ENCODE results near the gene NDUFAB1. TPM values are rescaled to one million over a fixed set of nuclear protein-coding genes. Genes with fewer than 3 reads are reported as not detected.
"Not testable (repeated sequence)": the region's sequence is repeated elsewhere in the genome, so short reads cannot be mapped to it uniquely, and the experiment has no call there.

Gene NDUFAB1
- total RNA-seq, 2 donors from 2014 or later = 76.9 to 152 TPM

- Mint-ChIP-seq H3K9me3 (no peaks in the 10 kb centered on the region), H3K27me3 (no peaks in the 10 kb centered on the region), H3K27ac (no peak overlapping the region), H3K4me1 (no peaks in the 10 kb centered on the region), H3K4me3 (no peak overlapping the region), H3K36me3 (ENCODE audit: low read depth) (peaks cover 75% of the 10 kb centered on the region)
- ATAC-seq (replicated peaks) = no peak
Measured at GRCh38 chr16:23552161-23552560, 44.0 kb downstream of the NDUFAB1 start.

- no peak for ATAC-seq (replicated peaks)
- no peaks in the 10 kb centered on the region for H3K27me3 Mint-ChIP-seq
- no peak overlapping the region for H3K27ac Mint-ChIP-seq
- peaks cover 87% of the 10 kb centered on the region for H3K36me3 Mint-ChIP-seq (ENCODE audit: low read depth)
- no peaks in the 10 kb centered on the region for H3K9me3 Mint-ChIP-seq
- no peak overlapping the region for H3K4me3 Mint-ChIP-seq
- H3K4me1 Mint-ChIP-seq = no peaks in the 10 kb centered on the region
Measured at GRCh38 chr16:23549938-23550337, 46.2 kb downstream of the NDUFAB1 start.

GRCh38 chr16:23544436-23544835 is 51.7 kb downstream of the NDUFAB1 start:
- Mint-ChIP-seq H3K9me3 (no peaks in the 10 kb centered on the region), H3K4me1 (no peaks in the 10 kb centered on the region)

GRCh38 chr16:23540817-23541178 is 55.3 kb downstream of the NDUFAB1 start:
- not testable (repeated sequence) for H3K4me3 Mint-ChIP-seq; ATAC-seq (replicated peaks)

More at GRCh38 chr16:23544436-23544835, 51.7 kb downstream of the NDUFAB1 start:
- H3K27me3 Mint-ChIP-seq = no peaks in the 10 kb centered on the region
- no peak for ATAC-seq (replicated peaks)
- H3K4me3 Mint-ChIP-seq = no peak overlapping the region
- H3K27ac Mint-ChIP-seq = no peak overlapping the region
- peaks cover 87% of the 10 kb centered on the region for H3K36me3 Mint-ChIP-seq (ENCODE audit: low read depth)

DNA sequence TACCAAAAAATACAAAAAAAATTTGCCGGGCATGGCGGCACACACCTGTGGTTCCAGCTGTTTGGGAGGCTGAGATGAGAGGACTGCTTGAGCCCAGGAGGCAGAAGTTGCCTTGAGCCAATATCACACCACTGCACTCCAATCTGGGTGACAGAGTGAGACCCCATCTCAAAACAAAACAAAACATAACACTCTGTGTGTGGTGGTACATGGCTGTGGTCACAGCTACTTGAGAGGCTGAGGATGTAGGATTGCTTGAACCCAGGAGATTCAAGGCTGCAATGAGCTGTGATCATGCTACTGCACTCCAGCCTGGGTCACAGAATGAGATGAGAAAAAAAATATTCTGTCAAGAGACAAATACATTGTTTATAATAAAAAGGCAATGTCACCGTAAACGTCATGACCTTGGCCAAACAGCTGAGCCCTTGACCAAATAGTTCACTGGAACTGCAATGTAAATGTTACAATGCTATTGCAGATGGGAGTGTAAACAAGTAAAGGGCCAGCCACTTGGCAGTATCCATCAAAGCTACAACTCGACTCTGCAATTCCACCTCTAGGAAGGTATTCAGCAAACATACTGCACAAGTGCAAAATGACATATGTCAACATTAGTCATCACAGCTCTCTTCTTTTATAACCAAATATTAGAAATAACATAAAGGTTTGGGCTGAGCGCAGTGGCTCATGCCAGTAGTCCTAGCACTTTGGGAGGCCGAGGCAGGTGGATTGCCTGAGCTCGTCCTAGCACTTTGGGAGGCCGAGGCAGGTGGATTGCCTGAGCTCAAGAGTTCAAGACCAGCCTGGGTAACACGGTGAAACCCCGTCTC is 55.9 kb downstream of the NDUFAB1 start:
- no peaks in the 10 kb centered on the region for H3K9me3 Mint-ChIP-seq
- no peak overlapping the region for H3K4me3 Mint-ChIP-seq
- no peaks in the 10 kb centered on the region for H3K4me1 Mint-ChIP-seq
- no peaks in the 10 kb centered on the region for H3K27me3 Mint-ChIP-seq
- peaks cover 71% of the 10 kb centered on the region for H3K36me3 Mint-ChIP-seq (ENCODE audit: low read depth)
- no peak overlapping the region for H3K27ac Mint-ChIP-seq
- ATAC-seq (replicated peaks) = no peak

More at GRCh38 chr16:23540817-23541178, 55.3 kb downstream of the NDUFAB1 start:
- H3K27me3 Mint-ChIP-seq, H3K27ac Mint-ChIP-seq, H3K4me1 Mint-ChIP-seq, H3K9me3 Mint-ChIP-seq: not testable (repeated sequence)
- H3K36me3 Mint-ChIP-seq (ENCODE audit: low read depth) = peaks cover 74% of the 10 kb centered on the region

DNA sequence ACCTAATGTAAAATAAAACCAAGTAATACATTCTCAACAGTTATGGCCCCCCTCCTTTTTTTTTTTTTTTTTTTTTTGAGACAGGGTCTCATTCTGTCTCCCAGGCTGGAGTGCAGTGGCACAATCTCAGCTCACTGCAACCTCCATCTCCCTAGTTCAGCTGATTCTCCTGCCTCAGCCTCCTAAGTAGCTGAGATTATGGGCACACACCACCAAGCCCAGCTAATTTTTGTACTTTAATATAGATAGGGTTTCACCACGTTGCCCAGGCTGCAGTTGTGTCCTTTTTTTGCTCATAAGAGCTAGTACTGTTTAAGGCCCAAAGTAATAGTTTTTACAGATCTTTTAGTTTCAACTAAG is 57.2 kb downstream of the NDUFAB1 start:
- no peaks in the 10 kb centered on the region for H3K27me3 Mint-ChIP-seq
- no peak overlapping the region for H3K4me3 Mint-ChIP-seq
- peaks cover 78% of the 10 kb centered on the region for H3K36me3 Mint-ChIP-seq (ENCODE audit: low read depth)
- no peak for ATAC-seq (replicated peaks)
- H3K9me3 Mint-ChIP-seq = no peaks in the 10 kb centered on the region
- no peaks in the 10 kb centered on the region for H3K4me1 Mint-ChIP-seq
- no peak overlapping the region for H3K27ac Mint-ChIP-seq

- H3K27ac Mint-ChIP-seq = no peak overlapping the region
- H3K36me3 Mint-ChIP-seq (ENCODE audit: low read depth) = peaks cover 76% of the 10 kb centered on the region
- no peak overlapping the region for H3K4me3 Mint-ChIP-seq
- no peaks in the 10 kb centered on the region for H3K9me3 Mint-ChIP-seq
- no peaks in the 10 kb centered on the region for H3K4me1 Mint-ChIP-seq
- no peak for ATAC-seq (replicated peaks)
- no peaks in the 10 kb centered on the region for H3K27me3 Mint-ChIP-seq
Measured at GRCh38 chr16:23537390-23537789, 58.7 kb downstream of the NDUFAB1 start.

GRCh38 chr16:23535901-23536300 is 60.2 kb downstream of the NDUFAB1 start:
- H3K27ac Mint-ChIP-seq = no peak overlapping the region
- H3K9me3 Mint-ChIP-seq = no peaks in the 10 kb centered on the region
- no peak for ATAC-seq (replicated peaks)
- H3K4me3 Mint-ChIP-seq = no peak overlapping the region
- H3K36me3 Mint-ChIP-seq (ENCODE audit: low read depth) = peaks cover 75% of the 10 kb centered on the region
- no peaks in the 10 kb centered on the region for H3K4me1 Mint-ChIP-seq
- no peaks in the 10 kb centered on the region for H3K27me3 Mint-ChIP-seq

DNA sequence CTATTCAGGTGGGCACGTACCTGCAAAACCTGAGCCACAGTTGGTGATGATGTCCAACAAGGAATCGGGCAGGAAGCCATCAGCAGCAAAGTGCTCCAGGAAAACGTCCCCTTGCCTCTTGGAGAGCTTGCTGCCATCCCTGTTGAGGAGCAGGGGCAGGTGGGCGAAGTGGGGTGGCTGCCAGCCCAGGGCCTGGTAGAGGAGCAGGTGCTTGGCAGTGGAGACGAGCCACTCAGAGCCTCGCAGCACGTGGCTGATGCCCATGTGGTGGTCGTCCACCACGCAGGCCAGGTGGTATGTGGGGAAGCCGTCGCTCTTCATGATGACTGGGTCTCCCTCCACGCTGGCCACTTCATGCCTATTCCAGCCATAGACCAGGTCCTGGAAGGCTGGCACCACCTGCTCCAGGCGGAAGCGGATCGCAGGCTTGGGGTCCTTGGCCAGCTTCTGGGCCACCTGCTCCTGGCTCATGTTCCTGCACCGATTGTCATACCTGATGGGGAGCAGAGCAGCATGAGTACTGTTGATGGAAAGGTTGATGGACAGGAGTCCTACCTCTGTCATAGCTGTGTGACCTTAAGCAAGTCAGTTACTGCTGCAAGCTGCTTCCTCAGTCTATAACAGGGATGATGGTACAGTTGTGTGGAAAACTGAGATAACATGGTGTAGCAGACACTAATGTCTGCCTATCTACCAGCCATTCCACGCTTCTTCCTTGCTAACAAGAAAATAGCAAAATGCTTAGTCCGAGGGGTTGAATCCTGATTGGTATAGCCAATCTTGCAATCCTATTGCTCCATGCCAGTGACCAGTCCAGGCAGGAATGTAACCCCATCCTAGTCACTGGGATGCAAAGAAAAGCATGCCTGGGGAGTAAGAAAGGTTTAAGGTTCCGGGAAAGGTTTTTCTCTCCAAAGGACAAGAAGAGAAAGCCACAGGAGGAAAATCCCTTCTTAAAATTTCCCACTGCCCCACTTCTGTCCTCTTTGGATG is 61.0 kb downstream of the NDUFAB1 start:
- Mint-ChIP-seq H3K4me3 (no peak overlapping the region), H3K4me1 (no peaks in the 10 kb centered on the region), H3K27ac (no peak overlapping the region), H3K27me3 (no peaks in the 10 kb centered on the region), H3K9me3 (no peaks in the 10 kb centered on the region), H3K36me3 (ENCODE audit: low read depth) (peaks cover 71% of the 10 kb centered on the region)
- no peak for ATAC-seq (replicated peaks)

GRCh38 chr16:23532448-23532847 is 63.7 kb downstream of the NDUFAB1 start:
- peaks cover 77% of the 10 kb centered on the region for H3K36me3 Mint-ChIP-seq (ENCODE audit: low read depth)
- H3K4me3 Mint-ChIP-seq = no peak overlapping the region
- H3K27ac Mint-ChIP-seq = no peak overlapping the region
- ATAC-seq (replicated peaks) = no peak
- no peaks in the 10 kb centered on the region for H3K27me3 Mint-ChIP-seq
- H3K9me3 Mint-ChIP-seq = no peaks in the 10 kb centered on the region
- H3K4me1 Mint-ChIP-seq = no peaks in the 10 kb centered on the region

Other genes starting within 250 kb of the NDUFAB1 start
- gene COG7, start 143.1 kb downstream of the NDUFAB1 start, total RNA-seq = 10 to 100 TPM; 21.2 to 29.4 TPM
- gene GGA2, start 85.8 kb downstream of the NDUFAB1 start, total RNA-seq = 100 to 1,000 TPM in 1 of 2 donors, 10 to 100 TPM in 1; 87.2 to 138 TPM
- 10 to 100 TPM; 23.1 to 25.3 TPM for gene EARS2, start 39.0 kb downstream of the NDUFAB1 start, total RNA-seq
- gene UBFD1, start 38.6 kb downstream of the NDUFAB1 start, total RNA-seq = 10 to 100 TPM; 42.1 to 58.2 TPM
- gene PALB2, start 45.0 kb upstream of the NDUFAB1 start, total RNA-seq = 10 to 100 TPM; 17.6 to 20.5 TPM
- 10 to 100 TPM; 60.6 to 98.6 TPM for gene DCTN5, start 45.1 kb upstream of the NDUFAB1 start, total RNA-seq
- 100 to 1,000 TPM in 1 of 2 donors, 10 to 100 TPM in 1; 64.0 to 104 TPM for gene PLK1, start 82.6 kb upstream of the NDUFAB1 start, total RNA-seq
- gene ERN2, start 116.9 kb upstream of the NDUFAB1 start, total RNA-seq = not detected
- not detected for gene CHP2, start 158.7 kb upstream of the NDUFAB1 start, total RNA-seq
- 10 to 100 TPM; 76.0 to 87.7 TPM for gene PRKCB, start 239.7 kb upstream of the NDUFAB1 start, total RNA-seq

Data from activated T-helper 17 cell treated with anti-CD3 and anti-CD28 coated beads, Interleukin-2, amount 50 U/mL, for 72 hours (primary cell).